K562 (cell line): ENCODE data around the gene SRC. TPM values are rescaled to one million over a fixed set of nuclear protein-coding genes. Genes with fewer than 3 reads are reported as not detected.

Experiments
- BHLHE40 ChIP-seq: IDR thresholded peaks from 2 replicates; pipeline ENCODE4 v1.6.1; 2011; ENCODE audit warnings: low read length, improper control_type of control experiment
- PTBP1 ChIP-seq: fragments of 200-400 bp; formaldehyde crosslinking; IDR thresholded peaks from 2 replicates; pipeline ENCODE4 v1.6.1; 2017; ENCODE audit warnings: low read depth, low read length
- ZBTB17 ChIP-seq: fragments of 450-650 bp; formaldehyde crosslinking; IDR thresholded peaks from 2 replicates; pipeline ENCODE4 v1.4.0; 2020; ENCODE audit warnings: mild to moderate bottlenecking
- ZC3H4 ChIP-seq: sonication (generic); formaldehyde crosslinking; IDR thresholded peaks from 2 replicates; pipeline ENCODE4 v1.9.0; 2021; ENCODE audit warnings: missing genetic modification reagents, borderline replicate concordance
- ZFX ChIP-seq: sonication (generic); formaldehyde crosslinking; IDR thresholded peaks from 2 replicates; pipeline ENCODE4 v1.8.0; 2022; ENCODE audit warnings: mild to moderate bottlenecking, missing genetic modification reagents, moderate library complexity
- ZKSCAN8 ChIP-seq: fragments of 200-800 bp; sonication (Bioruptor generic); IDR thresholded peaks from 2 replicates; pipeline ENCODE4 v1.6.1; 2016; ENCODE audit warnings: missing genetic modification characterization, missing compliant biosample characterization
- polyA plus RNA-seq, 8 experiments: library from polyadenylated mRNA; depleted of rRNA in 4 of 8; stranded (reverse) in 5 of 8; unstranded in 3 of 8; fragments of >200 nt; fragmentation: Nextera tagmentation in 2 of 8; fragmentation: Illumina TruSeq in 1 of 8; extraction: Ambion mirVana in 2 of 8; extraction: Trizol in 1 of 8; gene quantifications; 2 replicates each; pipeline versions ENCODE4 v1.2.1 to v1.2.3, GENCODE V29; 2011 to 2014; ENCODE audit warnings: inconsistent platforms in 1 of 8, missing spikeins in 1 of 8
- total RNA-seq, 7 experiments: library from RNA; depleted of rRNA in 6 of 7; stranded (reverse); fragments of >200 nt in 6 of 7; fragmentation: Illumina TruSeq in 2 of 7; extraction: Trizol in 2 of 7; gene quantifications; 2 replicates each; pipeline versions ENCODE4 v1.2.1 to v1.2.3, GENCODE V29; 2011 to 2021; ENCODE audit warnings: low replicate concordance in 1 of 7
- TF ChIP-seq, protein P1 (sequence below), 2 experiments: fragments of 450-650 bp; conservative IDR thresholded peaks; 2 replicates each; pipeline ENCODE4 v1.6.1; 2017; ENCODE audit warnings: mild to moderate bottlenecking in 2 of 2, moderate library complexity in 2 of 2
- TF ChIP-seq, protein P2 (sequence below): sonication (generic); formaldehyde crosslinking; IDR thresholded peaks from 2 replicates; pipeline ENCODE4 v1.8.0; 2022; ENCODE audit warnings: missing genetic modification reagents, mild to moderate bottlenecking, borderline replicate concordance
- TF ChIP-seq, protein P3 (sequence below): fragments of 450-650 bp; formaldehyde crosslinking; IDR thresholded peaks from 2 replicates; pipeline ENCODE4 v1.4.0; 2020; ENCODE audit warnings: mild to moderate bottlenecking, mixed read lengths

The SRC gene
- total and polyA plus RNA-seq, 9 of the 15 experiments (the other 6 are each of a cell fraction or from before 2014, with no cell fraction given): 0.06 to 8.5 (median 3.1) TPM

DNA sequence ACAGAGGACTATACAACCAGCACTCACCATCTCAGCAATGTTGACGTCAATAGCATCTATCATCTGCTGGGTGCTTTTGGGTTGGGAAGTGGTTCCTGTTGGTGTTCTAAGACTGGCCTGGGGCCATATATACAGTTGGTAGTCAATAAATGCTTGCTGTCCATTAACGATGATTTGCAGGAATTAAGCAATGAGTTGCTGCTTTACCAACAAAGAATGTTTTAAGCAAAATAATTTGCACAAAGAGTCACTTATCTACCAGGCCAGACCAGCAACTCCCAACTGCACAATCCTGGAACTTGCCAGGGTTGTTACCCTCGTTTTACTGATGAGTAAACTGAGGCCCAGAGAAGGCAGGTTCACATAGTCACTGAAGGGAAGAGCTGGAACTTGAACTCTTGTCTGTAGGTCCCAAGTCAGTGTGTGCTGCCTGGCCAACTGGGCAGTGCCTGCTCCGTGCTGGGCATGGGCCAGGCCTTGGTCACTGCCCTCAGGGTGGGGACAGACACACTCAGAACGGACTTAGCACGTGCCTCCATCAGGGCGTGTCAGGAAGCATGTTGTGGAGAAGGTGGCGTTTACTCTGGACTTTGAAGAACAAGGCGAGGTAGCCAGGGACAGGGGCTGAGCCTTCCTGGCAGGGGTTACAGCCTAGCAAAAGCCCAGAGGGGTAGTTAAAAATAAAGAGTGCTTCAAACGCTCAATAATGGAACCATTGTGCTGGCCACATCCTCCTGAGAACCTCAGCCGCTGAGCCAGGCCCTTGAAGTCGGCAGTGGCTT lies 2.5 kb upstream of the SRC start (continued):
- TF ChIP-seq, protein P1, sequence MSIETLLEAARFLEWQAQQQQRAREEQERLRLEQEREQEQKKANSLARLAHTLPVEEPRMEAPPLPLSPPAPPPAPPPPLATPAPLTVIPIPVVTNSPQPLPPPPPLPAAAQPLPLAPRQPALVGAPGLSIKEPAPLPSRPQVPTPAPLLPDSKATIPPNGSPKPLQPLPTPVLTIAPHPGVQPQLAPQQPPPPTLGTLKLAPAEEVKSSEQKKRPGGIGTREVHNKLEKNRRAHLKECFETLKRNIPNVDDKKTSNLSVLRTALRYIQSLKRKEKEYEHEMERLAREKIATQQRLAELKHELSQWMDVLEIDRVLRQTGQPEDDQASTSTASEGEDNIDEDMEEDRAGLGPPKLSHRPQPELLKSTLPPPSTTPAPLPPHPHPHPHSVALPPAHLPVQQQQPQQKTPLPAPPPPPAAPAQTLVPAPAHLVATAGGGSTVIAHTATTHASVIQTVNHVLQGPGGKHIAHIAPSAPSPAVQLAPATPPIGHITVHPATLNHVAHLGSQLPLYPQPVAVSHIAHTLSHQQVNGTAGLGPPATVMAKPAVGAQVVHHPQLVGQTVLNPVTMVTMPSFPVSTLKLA (conservative IDR thresholded peaks at IDR 0.05): no peak
- TF ChIP-seq ZBTB17 (CRISPR knock-in tag) (no peak), ZFX (CRISPR knock-in tag) (no peak), ZKSCAN8 (CRISPR knock-in tag) (peak; percentile 64; the same call in 1 of the 2 replicates), ZC3H4 (CRISPR knock-in tag) (no peak), BHLHE40 (peak; percentile 71), PTBP1 (no peak)
- TF ChIP-seq, protein P2, sequence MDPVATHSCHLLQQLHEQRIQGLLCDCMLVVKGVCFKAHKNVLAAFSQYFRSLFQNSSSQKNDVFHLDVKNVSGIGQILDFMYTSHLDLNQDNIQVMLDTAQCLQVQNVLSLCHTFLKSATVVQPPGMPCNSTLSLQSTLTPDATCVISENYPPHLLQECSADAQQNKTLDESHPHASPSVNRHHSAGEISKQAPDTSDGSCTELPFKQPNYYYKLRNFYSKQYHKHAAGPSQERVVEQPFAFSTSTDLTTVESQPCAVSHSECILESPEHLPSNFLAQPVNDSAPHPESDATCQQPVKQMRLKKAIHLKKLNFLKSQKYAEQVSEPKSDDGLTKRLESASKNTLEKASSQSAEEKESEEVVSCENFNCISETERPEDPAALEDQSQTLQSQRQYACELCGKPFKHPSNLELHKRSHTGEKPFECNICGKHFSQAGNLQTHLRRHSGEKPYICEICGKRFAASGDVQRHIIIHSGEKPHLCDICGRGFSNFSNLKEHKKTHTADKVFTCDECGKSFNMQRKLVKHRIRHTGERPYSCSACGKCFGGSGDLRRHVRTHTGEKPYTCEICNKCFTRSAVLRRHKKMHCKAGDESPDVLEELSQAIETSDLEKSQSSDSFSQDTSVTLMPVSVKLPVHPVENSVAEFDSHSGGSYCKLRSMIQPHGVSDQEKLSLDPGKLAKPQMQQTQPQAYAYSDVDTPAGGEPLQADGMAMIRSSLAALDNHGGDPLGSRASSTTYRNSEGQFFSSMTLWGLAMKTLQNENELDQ: no peak
- TF ChIP-seq, protein P3, sequence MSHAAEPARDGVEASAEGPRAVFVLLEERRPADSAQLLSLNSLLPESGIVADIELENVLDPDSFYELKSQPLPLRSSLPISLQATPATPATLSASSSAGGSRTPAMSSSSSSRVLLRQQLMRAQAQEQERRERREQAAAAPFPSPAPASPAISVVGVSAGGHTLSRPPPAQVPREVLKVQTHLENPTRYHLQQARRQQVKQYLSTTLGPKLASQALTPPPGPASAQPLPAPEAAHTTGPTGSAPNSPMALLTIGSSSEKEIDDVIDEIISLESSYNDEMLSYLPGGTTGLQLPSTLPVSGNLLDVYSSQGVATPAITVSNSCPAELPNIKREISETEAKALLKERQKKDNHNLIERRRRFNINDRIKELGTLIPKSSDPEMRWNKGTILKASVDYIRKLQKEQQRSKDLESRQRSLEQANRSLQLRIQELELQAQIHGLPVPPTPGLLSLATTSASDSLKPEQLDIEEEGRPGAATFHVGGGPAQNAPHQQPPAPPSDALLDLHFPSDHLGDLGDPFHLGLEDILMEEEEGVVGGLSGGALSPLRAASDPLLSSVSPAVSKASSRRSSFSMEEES (CRISPR knock-in tag): no peak
